NCI-H226 (cell line): ENCODE results near the gene PPP4C.
"Not testable (repeated sequence)": the region's sequence is repeated elsewhere in the genome, so short reads cannot be mapped to it uniquely, and the experiment has no call there.

Source experiments
- DNase-seq: peaks from one replicate; pipeline ENCODE4 v3.0.0-alpha.2; 2015

Gene PPP4C

GRCh38 chr16:30104090-30104489 lies 28.3 kb downstream of the PPP4C start:
- no peak for DNase-seq

GRCh38 chr16:30104492-30104891 lies 28.7 kb downstream of the PPP4C start:
- DNase-seq, result no peak

GRCh38 chr16:30108059-30108850 lies 32.5 kb downstream of the PPP4C start:
- no peak for DNase-seq

- DNase-seq, result no peak
Measured at GRCh38 chr16:30110661-30111060, 34.9 kb downstream of the PPP4C start.

- DNase-seq, result no peak
Measured at GRCh38 chr16:30112197-30113030, 36.6 kb downstream of the PPP4C start.

GRCh38 chr16:30113031-30113710 lies 37.4 kb downstream of the PPP4C start, which contains the start of gene GDPD3:
Gene GDPD3, minus strand, starts transcription at chr16:30113537. Its CDS starts 59 bp downstream, at chr16:30113478.
- peak; percentile 30 for DNase-seq

GRCh38 chr16:30113711-30114333 lies 38.0 kb downstream of the PPP4C start:
- DNase-seq, result no peak

- no peak for DNase-seq
Measured at GRCh38 chr16:30114411-30114810, 38.6 kb downstream of the PPP4C start.

GRCh38 chr16:30114833-30115232 lies 39.0 kb downstream of the PPP4C start:
- not testable (repeated sequence) for DNase-seq

GRCh38 chr16:30115238-30115637 lies 39.4 kb downstream of the PPP4C start:
- DNase-seq, result no peak

GRCh38 chr16:30116291-30117207 lies 40.8 kb downstream of the PPP4C start:
- DNase-seq, result no peak

GRCh38 chr16:30117768-30118167 lies 42.0 kb downstream of the PPP4C start:
- DNase-seq, result no peak

- DNase-seq, result peak; percentile 22
Measured at GRCh38 chr16:30119428-30119827, 43.6 kb downstream of the PPP4C start.

- no peak for DNase-seq
Measured at GRCh38 chr16:30120340-30121105, 44.7 kb downstream of the PPP4C start.

- no peak for DNase-seq
Measured at GRCh38 chr16:30121741-30122571, 46.2 kb downstream of the PPP4C start.

GRCh38 chr16:30122604-30123160 lies 46.9 kb downstream of the PPP4C start:
- no peak for DNase-seq

GRCh38 chr16:30124985-30125379 lies 49.2 kb downstream of the PPP4C start:
- DNase-seq, result no peak

GRCh38 chr16:30125690-30126089 lies 49.9 kb downstream of the PPP4C start:
- not testable (repeated sequence) for DNase-seq

GRCh38 chr16:30127993-30128392 lies 52.2 kb downstream of the PPP4C start:
- DNase-seq, result no peak
